OCI-LY1 (cell line): Measurements from ENCODE around the gene STX12.

Experiments used
- EZH2 ChIP-seq: fragments of 200-600 bp; sonication (generic), shearing (Covaris generic); IDR thresholded peaks from 2 replicates; pipeline ENCODE4 v1.8.0; 2017; ENCODE audit warnings: borderline replicate concordance, mixed run types, mild to moderate bottlenecking, antibody characterized with exemption, low read length, moderate library complexity, mixed read lengths
- TF ChIP-seq, protein P1 (sequence below): fragments of 200-600 bp; sonication (generic), shearing (Covaris generic); IDR thresholded peaks from 2 replicates; pipeline ENCODE4 v1.5.1; 2017; ENCODE audit warnings: mild to moderate bottlenecking, antibody characterized with exemption, low read length, moderate library complexity, mixed read lengths

DNA sequence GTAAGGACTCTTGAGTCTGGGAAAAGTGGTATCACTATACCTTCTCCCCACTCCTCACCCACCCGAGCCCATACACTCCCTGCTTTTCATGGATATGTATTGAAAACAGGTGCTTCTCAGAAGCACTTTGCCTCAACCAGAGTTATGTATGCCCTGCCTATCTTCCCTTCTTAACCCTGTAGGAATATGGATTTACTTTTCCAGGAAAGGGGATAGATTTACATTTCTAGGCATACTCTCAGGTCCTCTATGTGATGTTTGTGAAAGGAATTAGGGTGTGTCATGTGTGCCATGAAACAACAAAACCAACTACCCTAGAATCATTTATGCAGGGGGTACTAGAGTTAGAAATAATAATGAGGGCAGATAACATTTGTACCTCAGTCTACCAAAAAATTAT, 11.0 kb upstream of the STX12 start:
- TF ChIP-seq, protein P1, sequence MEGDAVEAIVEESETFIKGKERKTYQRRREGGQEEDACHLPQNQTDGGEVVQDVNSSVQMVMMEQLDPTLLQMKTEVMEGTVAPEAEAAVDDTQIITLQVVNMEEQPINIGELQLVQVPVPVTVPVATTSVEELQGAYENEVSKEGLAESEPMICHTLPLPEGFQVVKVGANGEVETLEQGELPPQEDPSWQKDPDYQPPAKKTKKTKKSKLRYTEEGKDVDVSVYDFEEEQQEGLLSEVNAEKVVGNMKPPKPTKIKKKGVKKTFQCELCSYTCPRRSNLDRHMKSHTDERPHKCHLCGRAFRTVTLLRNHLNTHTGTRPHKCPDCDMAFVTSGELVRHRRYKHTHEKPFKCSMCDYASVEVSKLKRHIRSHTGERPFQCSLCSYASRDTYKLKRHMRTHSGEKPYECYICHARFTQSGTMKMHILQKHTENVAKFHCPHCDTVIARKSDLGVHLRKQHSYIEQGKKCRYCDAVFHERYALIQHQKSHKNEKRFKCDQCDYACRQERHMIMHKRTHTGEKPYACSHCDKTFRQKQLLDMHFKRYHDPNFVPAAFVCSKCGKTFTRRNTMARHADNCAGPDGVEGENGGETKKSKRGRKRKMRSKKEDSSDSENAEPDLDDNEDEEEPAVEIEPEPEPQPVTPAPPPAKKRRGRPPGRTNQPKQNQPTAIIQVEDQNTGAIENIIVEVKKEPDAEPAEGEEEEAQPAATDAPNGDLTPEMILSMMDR, result no peak
- TF ChIP-seq EZH2, result no peak
